Thyroid gland (tissue), 4 donors: Measurements from ENCODE around the gene SLC26A4.

Experiments
- POLR2A ChIP-seq, 2 donors: fragments of 450-650 bp; IDR thresholded peaks; one replicate each; pipeline ENCODE4 v1.6.1; 2017; ENCODE audit warnings: antibody characterized with exemption in 2 of 2, mild to moderate bottlenecking in 2 of 2, moderate library complexity in 1 of 2
- TF ChIP-seq, protein P1 (sequence below), 6 experiments: fragments of 200-600 bp in 3 of 6; fragments of 450-650 bp in 3 of 6; sonication (generic) in 3 of 6; IDR thresholded peaks; one replicate each; pipeline ENCODE4 v1.5.1; 2016 to 2019; ENCODE audit warnings: antibody characterized with exemption in 6 of 6, mild to moderate bottlenecking in 2 of 6, inconsistent platforms in 1 of 6, moderate library complexity in 1 of 6

DNA sequence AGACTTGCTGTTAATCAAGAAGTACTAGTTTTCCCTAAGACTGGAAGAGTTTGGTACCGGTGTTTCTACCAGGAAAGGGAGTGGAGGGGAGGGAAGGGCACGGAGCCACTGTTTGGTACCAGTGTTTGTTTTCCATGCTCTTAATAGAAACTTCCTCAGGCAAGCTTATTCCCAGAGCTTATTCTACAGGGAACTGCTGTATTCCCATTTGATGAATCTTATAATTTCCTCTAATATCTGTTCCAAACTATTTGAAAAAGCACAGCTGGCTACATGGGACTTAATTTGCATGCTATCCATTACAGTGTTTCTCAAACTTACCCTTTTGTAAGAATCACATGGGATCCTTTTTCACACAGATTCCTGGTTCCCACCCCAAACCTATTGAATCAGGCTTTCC is 23.7 kb downstream of the SLC26A4 start:
- TF ChIP-seq POLR2A (IDR thresholded peaks at IDR 0.05) = no peak
- TF ChIP-seq, protein P1, sequence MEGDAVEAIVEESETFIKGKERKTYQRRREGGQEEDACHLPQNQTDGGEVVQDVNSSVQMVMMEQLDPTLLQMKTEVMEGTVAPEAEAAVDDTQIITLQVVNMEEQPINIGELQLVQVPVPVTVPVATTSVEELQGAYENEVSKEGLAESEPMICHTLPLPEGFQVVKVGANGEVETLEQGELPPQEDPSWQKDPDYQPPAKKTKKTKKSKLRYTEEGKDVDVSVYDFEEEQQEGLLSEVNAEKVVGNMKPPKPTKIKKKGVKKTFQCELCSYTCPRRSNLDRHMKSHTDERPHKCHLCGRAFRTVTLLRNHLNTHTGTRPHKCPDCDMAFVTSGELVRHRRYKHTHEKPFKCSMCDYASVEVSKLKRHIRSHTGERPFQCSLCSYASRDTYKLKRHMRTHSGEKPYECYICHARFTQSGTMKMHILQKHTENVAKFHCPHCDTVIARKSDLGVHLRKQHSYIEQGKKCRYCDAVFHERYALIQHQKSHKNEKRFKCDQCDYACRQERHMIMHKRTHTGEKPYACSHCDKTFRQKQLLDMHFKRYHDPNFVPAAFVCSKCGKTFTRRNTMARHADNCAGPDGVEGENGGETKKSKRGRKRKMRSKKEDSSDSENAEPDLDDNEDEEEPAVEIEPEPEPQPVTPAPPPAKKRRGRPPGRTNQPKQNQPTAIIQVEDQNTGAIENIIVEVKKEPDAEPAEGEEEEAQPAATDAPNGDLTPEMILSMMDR (IDR thresholded peaks at IDR 0.05) = no peak
